Stimulated activated CD4-positive, alpha-beta T cell treated with anti-CD3 and anti-CD28 coated beads, Interleukin-15, amount 100 ng/mL, for 24 hours (primary cell): ENCODE measurements around the gene TINAG.

Source experiments
- DNase-seq: peaks from one replicate; pipeline ENCODE4 v3.0.0-alpha.2; 2020

The TINAG gene

GRCh38 chr6:54308289-54308985, at the start of gene TINAG:
TSS of gene TINAG (plus strand) at chr6:54308441. CDS start at chr6:54308551, 110 bp downstream.
- DNase-seq = no peak

GRCh38 chr6:54260025-54260424, 48.2 kb upstream of the TINAG start:
- DNase-seq = no peak

- no peak for DNase-seq
Observed at GRCh38 chr6:54262499-54262898, 45.7 kb upstream of the TINAG start.

- DNase-seq = no peak
Observed at GRCh38 chr6:54262971-54263370, 45.3 kb upstream of the TINAG start.

- DNase-seq = no peak
Observed at GRCh38 chr6:54264581-54265272, 43.5 kb upstream of the TINAG start.

GRCh38 chr6:54266400-54266923, 41.8 kb upstream of the TINAG start:
- DNase-seq = no peak

- DNase-seq = peak; percentile 2
Observed at GRCh38 chr6:54267798-54268197, 40.4 kb upstream of the TINAG start.

- DNase-seq = no peak
Observed at GRCh38 chr6:54273214-54273820, 34.9 kb upstream of the TINAG start.

GRCh38 chr6:54274383-54274782, 33.9 kb upstream of the TINAG start:
- no peak for DNase-seq

- DNase-seq = no peak
Observed at GRCh38 chr6:54282186-54282585, 26.1 kb upstream of the TINAG start.

GRCh38 chr6:54284161-54284860, 23.9 kb upstream of the TINAG start:
- DNase-seq = no peak

GRCh38 chr6:54285595-54285994, 22.6 kb upstream of the TINAG start:
- no peak for DNase-seq

- DNase-seq = no peak
Observed at GRCh38 chr6:54286141-54286540, 22.1 kb upstream of the TINAG start.

- no peak for DNase-seq
Observed at GRCh38 chr6:54288474-54288873, 19.8 kb upstream of the TINAG start.

- DNase-seq = no peak
Observed at GRCh38 chr6:54289426-54289825, 18.8 kb upstream of the TINAG start.

GRCh38 chr6:54291146-54291545, 17.1 kb upstream of the TINAG start:
- DNase-seq = peak; percentile 2

- no peak for DNase-seq
Observed at GRCh38 chr6:54291738-54292137, 16.5 kb upstream of the TINAG start.

- no peak for DNase-seq
Observed at GRCh38 chr6:54294965-54295532, 13.2 kb upstream of the TINAG start.

- no peak for DNase-seq
Observed at GRCh38 chr6:54299542-54300269, 8.5 kb upstream of the TINAG start.

- no peak for DNase-seq
Observed at GRCh38 chr6:54301770-54302169, 6.5 kb upstream of the TINAG start.

- DNase-seq = no peak
Observed at GRCh38 chr6:54307439-54307910, 766 bp upstream of the TINAG start.

GRCh38 chr6:54308986-54309315, 710 bp downstream of the TINAG start:
- DNase-seq = no peak
